OCI-LY3 (cell line): Measurements from ENCODE around the gene ATG3.

Experiments
- CTCF ChIP-seq: fragments of 200-600, 300-600 bp; sonication (generic); IDR thresholded peaks from 2 replicates; pipeline ENCODE4 v1.5.1; 2014; ENCODE audit warnings: antibody characterized with exemption, low read length, low read depth
- EZH2phosphoT487 ChIP-seq: fragments of 200-600 bp; shearing (Covaris generic); IDR thresholded peaks from 2 replicates; pipeline ENCODE4 v1.6.1; 2018; ENCODE audit warnings: antibody characterized with exemption, mixed run types, low read depth

- TF ChIP-seq CTCF (no peak), EZH2phosphoT487 (no peak)
Observed at GRCh38 chr3:112587336-112587735, 25.6 kb upstream of the ATG3 start.
